SIG-M5 treated with dmso at 0.1 percent for 504 hours (cell line): ENCODE measurements around the gene PRDM13.
"Not testable (repeated sequence)": the region's sequence is repeated elsewhere in the genome, so short reads cannot be mapped to it uniquely, and the experiment has no call there.

ENCODE experiments used
- DNase-seq: peaks from one replicate; lab custom pipeline; 2025; ENCODE audit not compliant: unreplicated experiment; lab: John Stamatoyannopoulos, UW

The PRDM13 gene

DNA sequence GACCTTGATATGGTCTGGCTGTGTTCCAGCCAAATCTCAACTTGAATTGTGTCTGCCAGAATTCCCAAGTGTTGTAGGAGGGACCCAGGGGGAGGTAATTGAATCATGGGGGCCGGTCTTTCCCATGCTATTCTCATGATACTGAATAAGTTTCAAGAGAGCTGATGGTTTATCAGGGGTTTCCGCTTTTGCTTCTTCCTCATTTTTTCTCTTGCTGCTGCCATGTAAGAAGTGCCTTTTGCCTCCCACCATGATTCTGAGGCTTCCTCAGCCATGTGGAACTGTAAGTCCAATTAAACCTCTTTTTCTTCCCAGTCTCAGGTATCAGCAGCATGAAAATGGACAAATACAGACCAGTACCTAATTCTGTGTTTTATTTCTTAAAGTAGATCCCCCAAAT lies 15.4 kb downstream of the PRDM13 start:
- DNase-seq: not testable (repeated sequence)

DNA sequence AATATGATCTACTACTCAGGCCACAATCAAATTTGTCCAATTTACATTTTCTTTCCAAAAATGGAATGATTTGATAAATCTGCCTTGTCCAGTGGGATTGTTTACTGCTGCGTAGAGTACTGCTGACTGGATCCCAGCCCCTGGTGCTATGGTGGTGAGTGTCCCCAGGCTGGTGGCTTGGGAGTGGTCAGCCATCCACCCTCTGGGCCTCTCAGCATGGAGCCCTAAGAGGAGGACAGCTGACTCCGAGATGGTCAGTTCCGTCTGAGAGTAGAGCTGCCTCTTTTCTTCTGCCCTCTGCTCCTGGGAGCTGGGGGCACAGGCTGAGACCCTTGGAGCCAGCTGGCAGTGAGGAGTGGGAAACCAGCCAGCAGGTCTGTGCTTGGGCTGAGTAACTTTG lies 22.7 kb downstream of the PRDM13 start:
- no peak for DNase-seq

DNA sequence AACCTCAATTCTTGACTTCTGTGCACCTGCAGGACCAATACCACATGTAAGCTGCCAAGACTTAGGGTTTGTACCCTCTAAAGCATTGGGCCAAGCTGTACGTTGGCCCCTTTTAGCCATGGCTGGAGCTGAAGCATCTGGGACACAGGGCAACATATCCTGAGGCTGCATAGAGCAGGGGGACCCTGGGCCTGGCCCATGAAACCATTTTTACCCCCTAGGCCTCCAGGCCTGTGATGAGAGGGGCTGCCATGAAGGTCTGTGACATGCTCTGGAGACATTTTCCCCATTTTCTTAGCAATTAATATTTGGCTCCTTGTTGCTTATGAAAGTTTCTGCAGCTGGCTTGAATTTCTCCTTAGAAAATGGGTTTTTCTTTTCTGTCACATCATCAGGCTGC lies 31.0 kb downstream of the PRDM13 start:
- no peak for DNase-seq

DNA sequence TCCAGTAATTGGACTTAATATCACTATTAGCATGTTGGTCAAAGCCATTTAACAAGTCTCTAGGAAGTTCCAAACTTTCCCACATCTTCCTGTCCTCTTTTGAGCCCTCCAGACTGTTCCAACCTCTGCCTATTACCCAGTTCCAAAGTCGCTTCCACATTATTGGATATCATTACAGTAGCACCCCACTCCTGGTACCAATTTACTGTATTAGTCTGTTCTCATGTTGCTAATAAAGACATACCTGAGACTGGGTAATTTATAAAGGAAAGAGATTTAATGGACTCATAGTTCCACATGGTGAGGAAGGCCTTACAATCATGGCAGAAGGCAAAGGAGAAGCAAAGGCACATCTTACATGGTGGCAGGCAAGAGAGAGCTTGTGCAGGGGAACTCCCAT lies 31.7 kb downstream of the PRDM13 start:
- not testable (repeated sequence) for DNase-seq

DNA sequence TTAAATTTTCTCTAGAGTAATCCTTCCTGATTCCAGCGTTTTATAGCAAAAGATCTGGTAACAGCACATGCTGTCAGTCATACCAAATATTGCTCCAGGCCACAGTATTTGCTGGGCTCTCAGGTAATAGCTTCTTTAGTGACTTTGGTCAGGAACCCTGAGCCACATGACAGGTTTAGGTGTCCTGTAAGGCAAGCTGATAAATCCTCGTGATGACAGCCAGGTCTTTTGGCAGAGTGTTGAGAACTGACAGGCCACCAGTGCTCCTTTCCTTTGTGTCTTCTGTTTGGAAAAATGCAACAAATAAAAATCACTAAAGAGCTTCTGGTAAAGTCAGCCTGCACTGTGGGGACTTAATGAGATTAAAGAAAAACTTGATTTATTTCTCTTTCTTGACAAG lies 34.6 kb downstream of the PRDM13 start:
- DNase-seq: no peak

DNA sequence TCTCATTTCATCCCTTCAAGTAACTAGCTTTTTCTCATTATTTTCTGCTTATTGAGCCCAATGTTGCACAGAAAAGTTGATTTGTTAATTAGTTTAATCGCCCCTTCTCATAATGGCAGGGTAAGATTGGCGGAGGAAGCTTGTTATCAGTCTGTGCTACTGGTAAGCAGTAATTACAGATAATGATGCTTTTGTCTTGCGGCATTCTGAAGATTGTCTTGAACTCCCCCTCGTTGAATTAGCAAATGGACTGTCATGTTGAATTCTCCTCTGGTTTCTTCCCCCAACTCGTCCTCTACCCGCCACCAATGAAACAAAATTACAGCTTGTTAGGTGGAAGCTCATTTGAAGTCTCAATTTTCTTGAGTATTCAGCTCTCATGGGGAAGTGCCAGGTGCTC lies 39.4 kb downstream of the PRDM13 start:
- DNase-seq: no peak

DNA sequence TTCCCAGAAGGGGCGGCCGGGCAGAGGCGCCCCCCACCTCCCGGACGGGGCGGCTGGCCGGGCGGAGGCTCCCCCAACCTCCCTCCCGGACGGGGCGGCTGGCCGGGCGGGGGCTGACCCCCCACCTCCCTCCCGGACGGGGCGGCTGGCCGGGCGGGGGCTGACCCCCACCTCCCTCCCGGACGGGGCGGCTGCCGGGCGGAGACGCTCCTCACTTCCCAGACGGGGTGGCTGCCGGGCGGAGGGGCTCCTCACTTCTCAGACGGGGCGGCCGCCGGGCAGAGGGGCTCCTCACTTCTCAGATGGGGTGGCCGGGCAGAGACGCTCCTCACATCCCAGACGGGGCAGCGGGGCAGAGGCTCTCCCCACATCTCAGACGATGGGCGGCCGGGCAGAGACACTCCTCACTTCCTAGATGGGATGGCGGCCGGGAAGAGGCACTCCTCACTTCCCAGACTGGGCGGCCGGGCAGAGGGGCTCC lies 43.5 kb downstream of the PRDM13 start:
- DNase-seq: not testable (repeated sequence)

DNA sequence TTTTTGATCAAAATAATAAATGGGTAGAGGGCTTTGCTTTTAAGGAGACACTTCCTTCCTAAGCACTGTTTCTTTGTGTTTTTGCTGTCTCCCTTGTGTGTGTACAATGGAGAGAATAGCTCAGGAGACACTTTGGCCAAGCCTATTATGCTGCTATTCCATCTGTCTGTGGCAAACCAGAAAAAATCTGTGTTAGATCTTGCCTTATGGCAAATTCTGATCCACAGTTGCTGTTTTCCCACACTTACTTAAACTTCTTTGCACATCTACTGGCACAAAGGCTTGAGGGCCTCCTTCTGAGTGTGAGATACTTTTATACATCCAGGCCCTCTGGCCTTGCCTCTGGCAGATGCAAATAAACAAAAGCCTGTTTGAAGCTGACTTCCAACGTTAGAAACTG lies 53.6 kb downstream of the PRDM13 start:
- DNase-seq: no peak

DNA sequence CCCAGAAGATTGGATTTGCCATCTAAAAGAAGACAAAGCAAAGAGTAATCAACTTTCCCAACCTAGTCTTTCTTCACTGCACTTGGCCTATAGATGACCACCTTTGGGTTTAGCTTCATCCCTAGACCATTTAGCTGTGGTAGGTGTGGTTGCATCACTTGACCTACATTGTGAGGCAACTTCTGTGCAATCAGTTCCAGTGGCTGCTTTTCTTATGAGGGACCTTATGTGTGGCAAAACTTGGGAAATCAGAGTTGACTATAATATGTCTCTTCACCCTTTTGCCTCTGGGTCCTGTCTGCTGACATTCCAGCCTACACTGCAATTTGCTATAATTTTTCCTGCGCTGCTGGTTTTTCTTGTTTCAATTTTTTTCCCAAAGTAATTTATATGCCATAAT lies 55.2 kb downstream of the PRDM13 start:
- DNase-seq: no peak

DNA sequence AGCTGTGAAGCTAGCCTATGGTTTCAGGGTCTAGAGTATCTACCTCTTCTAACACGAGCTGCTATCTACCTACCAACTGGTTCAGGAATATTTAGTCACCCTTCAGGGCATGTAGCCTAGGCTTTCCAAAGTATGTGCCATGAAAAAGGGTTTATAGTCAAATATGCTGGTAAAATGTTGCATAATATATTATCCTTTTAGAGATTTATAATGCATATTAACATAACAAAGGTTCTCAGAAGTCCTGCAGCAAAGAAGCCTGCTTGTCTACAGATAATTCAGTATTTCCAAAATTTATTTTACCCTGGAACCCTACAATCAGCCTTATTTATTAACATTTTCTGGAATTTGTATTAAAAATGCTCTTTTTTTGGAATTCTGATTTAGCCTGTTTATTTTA lies 56.0 kb downstream of the PRDM13 start:
- DNase-seq: no peak
